Gastrocnemius medialis (tissue), 4 donors: Measurements from ENCODE around the gene CFAP100.

Source experiments
- POLR2A ChIP-seq, 2 donors: fragments of 450-650 bp; IDR thresholded peaks; one replicate each; pipeline ENCODE4 v1.6.1; 2017; ENCODE audit warnings: antibody characterized with exemption in 2 of 2, mild to moderate bottlenecking in 2 of 2, moderate library complexity in 2 of 2
- TF ChIP-seq, protein P1 (sequence below), 5 experiments: fragments of 450-650 bp in 3 of 5; fragments of 200-600 bp in 2 of 5; sonication (generic) in 2 of 5; IDR thresholded peaks in 4 of 5; conservative IDR thresholded peaks in 1 of 5; 1 replicate in 4 of 5; 2 replicates in 1 of 5; pipeline ENCODE4 v1.5.1; 2016 to 2019; ENCODE audit warnings: antibody characterized with exemption in 5 of 5, mild to moderate bottlenecking in 3 of 5, moderate library complexity in 3 of 5

DNA sequence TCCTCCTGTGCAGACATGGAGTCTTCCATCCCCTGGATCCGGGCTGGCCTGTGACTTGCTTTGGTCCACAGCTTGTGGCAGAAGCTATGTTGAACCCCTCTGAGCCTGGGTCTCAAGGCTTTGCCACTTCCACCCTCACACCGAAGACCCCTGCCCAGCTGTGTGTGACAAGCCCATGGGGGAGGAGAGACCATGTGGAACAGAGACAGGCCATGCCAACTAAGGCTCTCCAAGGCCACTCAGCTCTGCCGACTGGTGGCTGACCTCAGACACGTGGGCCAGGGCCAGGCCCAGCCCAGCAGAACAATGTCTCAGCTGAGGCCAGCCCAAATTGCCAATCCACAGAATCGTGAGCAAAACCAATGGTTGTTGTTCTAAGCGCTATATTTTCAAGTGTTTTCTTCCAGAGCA lies 16.4 kb upstream of the CFAP100 start:
- TF ChIP-seq, protein P1, sequence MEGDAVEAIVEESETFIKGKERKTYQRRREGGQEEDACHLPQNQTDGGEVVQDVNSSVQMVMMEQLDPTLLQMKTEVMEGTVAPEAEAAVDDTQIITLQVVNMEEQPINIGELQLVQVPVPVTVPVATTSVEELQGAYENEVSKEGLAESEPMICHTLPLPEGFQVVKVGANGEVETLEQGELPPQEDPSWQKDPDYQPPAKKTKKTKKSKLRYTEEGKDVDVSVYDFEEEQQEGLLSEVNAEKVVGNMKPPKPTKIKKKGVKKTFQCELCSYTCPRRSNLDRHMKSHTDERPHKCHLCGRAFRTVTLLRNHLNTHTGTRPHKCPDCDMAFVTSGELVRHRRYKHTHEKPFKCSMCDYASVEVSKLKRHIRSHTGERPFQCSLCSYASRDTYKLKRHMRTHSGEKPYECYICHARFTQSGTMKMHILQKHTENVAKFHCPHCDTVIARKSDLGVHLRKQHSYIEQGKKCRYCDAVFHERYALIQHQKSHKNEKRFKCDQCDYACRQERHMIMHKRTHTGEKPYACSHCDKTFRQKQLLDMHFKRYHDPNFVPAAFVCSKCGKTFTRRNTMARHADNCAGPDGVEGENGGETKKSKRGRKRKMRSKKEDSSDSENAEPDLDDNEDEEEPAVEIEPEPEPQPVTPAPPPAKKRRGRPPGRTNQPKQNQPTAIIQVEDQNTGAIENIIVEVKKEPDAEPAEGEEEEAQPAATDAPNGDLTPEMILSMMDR (IDR thresholded peaks at IDR 0.05 in 4 of 5, conservative IDR thresholded peaks at IDR 0.05 in 1 of 5): no peak
- no peak for TF ChIP-seq POLR2A (IDR thresholded peaks at IDR 0.05)
